Measurements from ENCODE around the gene IL25. TPM values are rescaled to one million over a fixed set of nuclear protein-coding genes. Genes with fewer than 3 reads are reported as not detected.

Gene IL25
- total and polyA plus RNA-seq, 2 experiments from 2014 or later: not detected

- ATAC-seq (no peak), DNase-seq (ENCODE audit: low spot score) (no peak)
- H3K36me3 Mint-ChIP-seq (ENCODE audit: low read depth): peaks cover 27% of the 10 kb centered on the region
- H4K20me1 ChIP-seq (replicated peaks; ENCODE audit: insufficient read depth): no peaks in the 10 kb centered on the region; the same call in 1 of the 2 replicates
- H3K79me2 ChIP-seq (replicated peaks; ENCODE audit: insufficient read depth): no peaks in the 10 kb centered on the region
- peaks cover 17% of the 10 kb centered on the region for H3K27me3 Mint-ChIP-seq (ENCODE audit: insufficient read depth, low read depth, poor library complexity)
- no peaks in the 10 kb centered on the region for H3F3A ChIP-seq (replicated peaks; ENCODE audit: low read depth)
- H3K9me3 Mint-ChIP-seq: no peaks in the 10 kb centered on the region; the same call in 1 of the 3 replicates
- H3K27ac ChIP-seq (ENCODE audit: low read depth): no peak overlapping the region
- H3K4me1 Mint-ChIP-seq: peaks cover 16% of the 10 kb centered on the region
- no peak overlapping the region for H3K4me3 ChIP-seq
- peaks cover 5% of the 10 kb centered on the region; the same call in 1 of the 2 replicates for H3K4me1 ChIP-seq (ENCODE audit: insufficient read depth)
- H3K4me3 Mint-ChIP-seq: no peak overlapping the region
- no peaks in the 10 kb centered on the region for H3K36me3 ChIP-seq (ENCODE audit: insufficient read depth)
- no peak for TF ChIP-seq JUNB (IDR thresholded peaks at IDR 0.05; ENCODE audit: unreplicated experiment)
- no peak for TF ChIP-seq POLR2AphosphoS5 (IDR thresholded peaks at IDR 0.05; ENCODE audit: low read depth)
- no peak for TF ChIP-seq ZNF114 (CRISPR knock-in tag; IDR thresholded peaks at IDR 0.05)
- no peak for TF ChIP-seq NANOG (IDR thresholded peaks at IDR 0.05; ENCODE audit: borderline replicate concordance)
- TF ChIP-seq EZH2 (IDR thresholded peaks at IDR 0.05; ENCODE audit: low read depth, unreplicated experiment): no peak
- no peak for TF ChIP-seq ZNF462 (CRISPR knock-in tag; IDR thresholded peaks at IDR 0.05)
- TF ChIP-seq REST (IDR thresholded peaks at IDR 0.05; ENCODE audit: unreplicated experiment): no peak
- no peak for TF ChIP-seq EZH2phosphoT487 (IDR thresholded peaks at IDR 0.05; ENCODE audit: unreplicated experiment)
- no peak for TF ChIP-seq STAT1 (IDR thresholded peaks at IDR 0.05; ENCODE audit: unreplicated experiment)
- TF ChIP-seq ETS1 (IDR thresholded peaks at IDR 0.05): no peak
- no peak for TF ChIP-seq CREB1 (CRISPR knock-in tag; IDR thresholded peaks at IDR 0.05; ENCODE audit: low read depth)
- H3K27ac Mint-ChIP-seq: no peak overlapping the region; the same call in 1 of the 2 replicates
- no peaks in the 10 kb centered on the region for H3K9me2 ChIP-seq (ENCODE audit: insufficient read depth)
- no peak overlapping the region for H3K4me2 ChIP-seq
- no peak overlapping the region for H2AFZ ChIP-seq
- peaks cover 30% of the 10 kb centered on the region for H3K27me3 ChIP-seq (ENCODE audit: insufficient read depth)
These were observed 16.7 kb upstream of the IL25 start for GRCh38 chr14:23355871-23356435.

Measured in GM23338 (cell line).